ENCODE results near the gene MSANTD4. TPM values are rescaled to one million over a fixed set of nuclear protein-coding genes. Genes with fewer than 3 reads are reported as not detected.

MSANTD4 gene
- total and polyA plus RNA-seq, 2 donors from 2014 or later: 10.0 to 18.0 TPM

- intact Hi-C loops (cut with DNase I): no loop called here
- no peak overlapping the region for H3K9ac ChIP-seq (ENCODE audit: low read length in 3 of 3)
- H3K9me3 ChIP-seq (ENCODE audit: control insufficient read depth in 2 of 3, insufficient read depth in 1 of 3, low read length in 3 of 3): no peaks in the 10 kb centered on the region
- no peak for TF ChIP-seq CTCF (IDR thresholded peaks at IDR 0.05; ENCODE audit: borderline replicate concordance, extremely low read depth, insufficient read depth)
- H3K36me3 ChIP-seq (ENCODE audit: control insufficient read depth in 2 of 3, insufficient read depth in 3 of 3, low read length in 3 of 3): no peaks in the 10 kb centered on the region
- no peaks in the 10 kb centered on the region for H3K27me3 ChIP-seq (ENCODE audit: control insufficient read depth, insufficient read depth, low read length)
- H3K4me1 ChIP-seq (ENCODE audit: control insufficient read depth in 2 of 3, insufficient read depth in 2 of 3, low read depth in 1 of 3, low read length in 3 of 3): no peaks in the 10 kb centered on the region
- no peak for DNase-seq
- H3K27ac ChIP-seq (ENCODE audit: low read depth in 2 of 2, low read length in 2 of 2): no peak overlapping the region
- no peak for FAIRE-seq
- H3K4me3 ChIP-seq (ENCODE audit: low read length in 3 of 3): no peak overlapping the region
Measured at GRCh38 chr11:106030609-106031008, 8.6 kb upstream of the MSANTD4 start.

GRCh38 chr11:106022795-106023275, 795 bp upstream of the MSANTD4 start:
- Histone ChIP-seq H3K27ac (ENCODE audit: low read depth in 2 of 2, low read length in 2 of 2) (no peak overlapping the region), H3K9me3 (ENCODE audit: control insufficient read depth in 2 of 3, insufficient read depth in 1 of 3, low read length in 3 of 3) (no peaks in the 10 kb centered on the region), H3K4me3 (ENCODE audit: low read length in 3 of 3) (peak overlapping the region; percentile 77 to 95 (median 93)), H3K4me1 (ENCODE audit: control insufficient read depth in 2 of 3, insufficient read depth in 2 of 3, low read depth in 1 of 3, low read length in 3 of 3) (peaks cover 0 to 8% (median 2%) of the 10 kb centered on the region in 3 donors), H3K36me3 (ENCODE audit: control insufficient read depth in 2 of 3, insufficient read depth in 3 of 3, low read length in 3 of 3) (no peaks in the 10 kb centered on the region), H3K27me3 (ENCODE audit: control insufficient read depth, insufficient read depth, low read length) (no peaks in the 10 kb centered on the region), H3K9ac (ENCODE audit: low read length in 3 of 3) (peak overlapping the region in 1 of 3 donors; percentile 87)
- DNase-seq (peak in 2 of 5 donors; percentile 6 to 36), FAIRE-seq (no peak)
- TF ChIP-seq CTCF (IDR thresholded peaks at IDR 0.05; ENCODE audit: borderline replicate concordance, extremely low read depth, insufficient read depth): no peak
- intact Hi-C loops (cut with DNase I): no loop called here

DNA sequence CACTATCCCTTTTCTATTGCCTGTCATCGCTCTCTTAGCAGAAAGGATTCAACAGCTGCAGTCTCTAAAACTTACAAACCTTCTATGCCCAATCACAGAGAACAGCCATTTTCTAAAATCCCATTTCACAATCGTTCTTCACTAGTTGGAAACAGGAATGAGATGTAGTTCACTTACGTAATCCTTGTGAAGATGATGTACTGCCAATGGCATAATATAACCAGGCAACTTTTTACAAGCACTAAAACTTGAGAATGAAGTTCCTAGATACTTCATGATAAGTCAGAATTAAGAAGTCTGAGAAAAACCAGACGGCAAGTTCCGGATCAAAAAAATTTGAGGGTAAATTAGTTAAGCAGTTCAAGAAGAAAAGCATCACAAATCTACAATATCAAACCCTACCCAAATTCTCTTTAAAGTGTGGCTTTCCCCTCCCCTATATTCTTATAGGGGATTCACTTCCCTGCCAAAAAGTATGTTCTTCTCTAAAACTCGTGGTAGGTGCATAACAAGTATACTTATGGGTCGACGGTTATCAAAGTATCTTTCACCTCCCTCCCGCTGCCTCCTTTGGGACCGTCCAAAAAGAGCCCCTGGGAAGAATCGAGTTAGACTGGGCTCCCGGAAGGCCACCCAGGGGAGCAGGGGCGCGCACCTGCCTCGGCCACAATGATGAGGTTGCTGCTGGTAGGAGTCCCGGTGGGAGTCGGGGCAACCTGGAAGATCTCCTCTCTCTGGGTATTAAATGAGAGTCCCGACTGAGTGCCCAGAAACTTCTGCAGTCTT, 666 bp downstream of the MSANTD4 start:
- DNase-seq (peak in 2 of 5 donors; percentile 9 to 21), FAIRE-seq (no peak)
- intact Hi-C loops (cut with DNase I): no loop called here
- no peak for TF ChIP-seq CTCF (IDR thresholded peaks at IDR 0.05; ENCODE audit: borderline replicate concordance, extremely low read depth, insufficient read depth)
- Histone ChIP-seq H3K27ac (ENCODE audit: low read depth in 2 of 2, low read length in 2 of 2) (peak overlapping the region; percentile 52 to 74), H3K4me1 (ENCODE audit: control insufficient read depth in 2 of 3, insufficient read depth in 2 of 3, low read depth in 1 of 3, low read length in 3 of 3) (peaks cover 0 to 8% (median 2%) of the 10 kb centered on the region in 3 donors), H3K9me3 (ENCODE audit: control insufficient read depth in 2 of 3, insufficient read depth in 1 of 3, low read length in 3 of 3) (no peaks in the 10 kb centered on the region), H3K36me3 (ENCODE audit: control insufficient read depth in 2 of 3, insufficient read depth in 3 of 3, low read length in 3 of 3) (no peaks in the 10 kb centered on the region), H3K27me3 (ENCODE audit: control insufficient read depth, insufficient read depth, low read length) (no peaks in the 10 kb centered on the region), H3K4me3 (ENCODE audit: low read length in 3 of 3) (peak overlapping the region; percentile 86 to 95 (median 93)), H3K9ac (ENCODE audit: low read length in 3 of 3) (peak overlapping the region in 2 of 3 donors; percentile 70 to 71)
